HEK293 (cell line): Measurements from ENCODE around the gene ABHD17A.

ENCODE experiments used
- BCL11A ChIP-seq: fragments of 450-650 bp; formaldehyde crosslinking; IDR thresholded peaks from 2 replicates; pipeline ENCODE4 v1.5.1; 2016; ENCODE audit warnings: low read depth, missing biosample characterization, missing genetic modification characterization
- CTCF ChIP-seq: fragments of 450-650 bp; formaldehyde crosslinking; IDR thresholded peaks from 2 replicates; pipeline ENCODE4 v1.5.1; 2016; ENCODE audit warnings: missing biosample characterization, missing genetic modification characterization
- ELK4 ChIP-seq: IDR thresholded peaks from 2 replicates; pipeline ENCODE4 v1.6.1; 2011; ENCODE audit warnings: mild to moderate bottlenecking, low read depth, low read length, borderline replicate concordance
- GLI4 ChIP-seq: fragments of 450-650 bp; formaldehyde crosslinking; IDR thresholded peaks from 2 replicates; pipeline ENCODE4 v1.5.1; 2016; ENCODE audit warnings: missing biosample characterization, missing genetic modification characterization
- GLIS2 ChIP-seq: fragments of 450-650 bp; formaldehyde crosslinking; IDR thresholded peaks from 2 replicates; pipeline ENCODE4 v1.5.1; 2016; ENCODE audit warnings: missing biosample characterization, missing genetic modification characterization
- KLF1 ChIP-seq: fragments of 450-650 bp; formaldehyde crosslinking; IDR thresholded peaks from 2 replicates; pipeline ENCODE4 v1.5.1; 2016; ENCODE audit warnings: missing biosample characterization, missing genetic modification characterization
- PRDM1 ChIP-seq: fragments of 450-650 bp; formaldehyde crosslinking; IDR thresholded peaks from 2 replicates; pipeline ENCODE4; 2016; ENCODE audit warnings: missing biosample characterization, missing genetic modification characterization
- ZBTB11 ChIP-seq: fragments of 450-650 bp; formaldehyde crosslinking; conservative IDR thresholded peaks from 2 replicates; pipeline ENCODE4 v1.5.1; 2016; ENCODE audit warnings: low read depth, missing biosample characterization, missing genetic modification characterization
- ZFP3 ChIP-seq: fragments of 450-650 bp; formaldehyde crosslinking; IDR thresholded peaks from 2 replicates; pipeline ENCODE4 v1.5.1; 2016; ENCODE audit warnings: low read depth, missing biosample characterization, missing genetic modification characterization
- ZNF398 ChIP-seq: fragments of 450-650 bp; formaldehyde crosslinking; IDR thresholded peaks from 2 replicates; pipeline ENCODE4 v1.5.1; 2017; ENCODE audit warnings: missing biosample characterization, missing genetic modification characterization
- ZNF585B ChIP-seq: fragments of 450-650 bp; formaldehyde crosslinking; IDR thresholded peaks from 2 replicates; pipeline ENCODE4 v1.5.1; 2016; ENCODE audit warnings: missing biosample characterization, missing genetic modification characterization
- ZNF830 ChIP-seq: fragments of 450-650 bp; IDR thresholded peaks from 2 replicates; pipeline ENCODE4 v1.5.0; 2018; ENCODE audit warnings: missing biosample characterization, missing genetic modification characterization, low read depth, mild to moderate bottlenecking, moderate library complexity

- TF ChIP-seq ELK4 (no peak), GLI4 (tag by site-specific recombination) (no peak), PRDM1 (tag by site-specific recombination) (no peak), ZFP3 (tag by site-specific recombination) (no peak), BCL11A (tag by site-specific recombination) (no peak), CTCF (tag by site-specific recombination) (no peak), ZNF585B (tag by site-specific recombination) (no peak), ZNF398 (tag by site-specific recombination) (no peak), GLIS2 (tag by site-specific recombination) (no peak), KLF1 (tag by site-specific recombination) (no peak), ZNF830 (tag by site-specific recombination) (no peak), ZBTB11 (no peak)
These were observed 23.7 kb downstream of the ABHD17A start for GRCh38 chr19:1861599-1862031.
